NCI-H1048 (cell line): ENCODE results near the gene KCNJ18.
"Not testable (repeated sequence)": the region's sequence is repeated elsewhere in the genome, so short reads cannot be mapped to it uniquely, and the experiment has no call there.

Experiments
- DNase-seq: peaks from one replicate; lab custom pipeline; 2025; lab: John Stamatoyannopoulos, UW

KCNJ18 gene

DNA sequence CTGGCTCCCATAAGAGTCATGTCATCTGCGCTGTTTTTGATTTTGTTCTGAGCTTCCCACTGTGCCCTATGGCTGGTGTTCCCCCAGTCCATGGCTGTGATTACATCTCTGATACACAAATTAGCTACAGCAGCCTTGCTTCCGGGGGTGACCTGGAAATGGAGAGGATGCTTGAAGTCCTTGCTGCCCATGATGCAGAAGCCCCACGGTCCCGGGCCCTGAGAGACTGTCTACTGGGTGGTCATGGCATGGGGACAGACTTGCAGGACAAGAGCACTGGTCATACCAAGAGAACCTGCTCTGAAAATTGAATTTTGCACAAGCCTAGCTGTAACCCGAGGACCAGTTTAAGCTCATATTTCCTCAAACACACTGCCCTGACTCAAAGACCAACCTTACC lies 38.8 kb downstream of the KCNJ18 start:
- not testable (repeated sequence) for DNase-seq

DNA sequence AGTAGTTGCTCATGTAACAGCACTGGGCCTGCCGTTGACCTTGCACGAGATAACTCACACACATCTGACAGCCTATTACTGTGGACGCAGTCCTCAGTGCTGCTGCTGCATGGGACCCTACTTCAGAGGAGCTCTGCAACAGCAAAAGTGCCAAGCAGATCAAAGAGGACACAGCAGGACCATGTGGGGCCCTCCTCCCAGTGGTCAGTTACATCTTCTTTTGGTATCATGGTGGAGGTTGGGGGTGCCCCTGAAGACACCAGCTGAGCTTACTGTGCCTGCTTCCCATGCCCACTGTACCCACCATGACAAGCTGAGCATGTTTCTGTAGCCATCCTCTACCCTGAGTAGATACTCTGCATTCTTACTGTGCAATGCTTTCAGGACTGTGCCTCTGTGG lies 41.6 kb downstream of the KCNJ18 start:
- not testable (repeated sequence) for DNase-seq

DNA sequence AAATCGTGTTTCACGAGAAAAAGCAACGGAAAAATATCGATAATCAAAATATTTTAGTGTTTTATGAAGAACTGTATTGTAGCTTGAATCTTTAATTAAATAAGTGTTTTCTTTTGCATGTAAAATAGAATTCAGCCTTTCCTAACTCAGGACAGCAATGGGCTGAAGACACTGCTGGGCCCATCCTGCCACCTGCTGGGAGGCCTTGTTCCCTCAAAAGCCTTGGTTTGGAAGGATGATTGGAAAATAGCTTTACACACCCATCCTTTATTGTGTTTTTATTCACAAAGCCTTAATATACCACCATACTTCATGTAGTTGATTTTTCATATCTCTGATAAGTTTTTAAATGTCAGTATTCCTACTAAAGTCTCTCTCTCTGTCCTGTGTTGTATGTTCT lies 43.5 kb downstream of the KCNJ18 start:
- DNase-seq: not testable (repeated sequence)

DNA sequence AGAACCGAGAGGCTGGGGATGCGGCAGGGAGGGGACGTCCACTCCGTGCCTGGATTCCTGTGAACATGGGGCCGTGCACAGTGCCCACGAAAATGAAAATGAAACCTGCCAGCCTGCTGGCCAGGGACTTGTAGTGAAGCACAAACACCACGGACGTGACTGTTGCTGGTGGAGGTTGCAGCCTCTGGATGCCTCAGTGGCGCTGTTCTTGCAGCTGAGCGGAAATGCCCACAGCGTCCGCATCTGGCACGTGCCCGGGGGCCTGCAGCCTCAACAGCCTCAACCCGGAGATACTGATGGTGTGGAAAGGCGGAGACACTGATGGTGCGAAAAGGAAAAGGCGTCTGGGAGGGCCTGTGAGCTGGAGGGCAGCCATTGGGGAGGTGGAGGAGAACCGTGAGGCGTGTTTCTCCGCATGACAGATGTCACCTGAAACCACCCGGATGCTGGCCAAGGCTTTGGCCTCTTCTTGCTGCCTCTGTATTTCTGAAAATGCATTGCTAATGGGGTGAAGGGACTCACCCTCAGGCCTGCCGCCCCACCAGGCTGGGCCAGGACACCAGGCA lies 44.8 kb downstream of the KCNJ18 start:
- DNase-seq: not testable (repeated sequence)

DNA sequence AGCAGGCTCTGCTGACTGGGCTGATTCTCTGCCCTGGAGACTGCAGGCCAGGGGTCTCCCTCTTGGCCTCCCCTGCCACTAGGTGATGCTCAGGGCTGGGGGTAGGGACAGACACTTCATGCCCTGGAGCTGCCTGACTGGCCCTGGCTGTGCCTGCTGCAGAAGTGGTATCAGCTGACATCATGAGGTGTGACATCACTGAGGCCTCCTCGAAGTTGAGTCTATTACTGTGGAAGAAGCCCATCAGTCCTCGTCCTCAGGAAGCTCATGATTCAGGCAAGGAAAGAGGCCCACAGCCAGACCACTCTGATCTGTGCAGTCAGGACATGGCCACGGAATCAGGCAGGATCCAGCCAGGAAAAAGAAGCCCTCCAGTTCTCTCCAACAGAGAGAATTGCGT lies 45.9 kb downstream of the KCNJ18 start:
- DNase-seq: not testable (repeated sequence)

DNA sequence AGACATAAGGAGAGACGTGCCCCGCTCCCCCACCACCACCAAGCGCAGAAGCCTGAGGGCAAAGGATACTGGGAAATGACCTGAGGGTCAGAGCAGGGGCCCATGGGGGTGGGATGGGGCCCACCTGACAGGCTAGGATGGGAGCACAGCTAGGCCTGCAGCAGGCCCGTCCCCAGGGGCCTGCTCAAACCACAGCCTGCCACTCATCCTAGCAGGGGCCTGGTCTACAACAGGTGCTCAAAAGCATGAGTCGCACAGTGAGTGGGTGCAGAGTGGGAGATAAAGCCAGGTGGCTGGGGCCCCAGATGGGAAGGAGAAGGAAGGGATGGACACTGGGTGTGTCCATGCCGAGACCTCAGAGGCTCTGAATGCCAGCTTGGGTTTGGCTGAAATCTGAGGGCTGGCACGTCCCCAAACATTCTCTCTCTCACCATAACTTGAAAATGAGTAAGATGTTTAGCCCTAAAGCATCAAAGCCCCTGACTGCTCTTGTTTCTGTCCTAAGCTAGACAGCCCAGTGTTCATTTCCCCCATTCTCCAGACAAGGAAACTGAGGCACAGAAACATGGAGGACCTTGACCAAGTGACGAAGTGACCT lies 46.7 kb downstream of the KCNJ18 start:
- not testable (repeated sequence) for DNase-seq

DNA sequence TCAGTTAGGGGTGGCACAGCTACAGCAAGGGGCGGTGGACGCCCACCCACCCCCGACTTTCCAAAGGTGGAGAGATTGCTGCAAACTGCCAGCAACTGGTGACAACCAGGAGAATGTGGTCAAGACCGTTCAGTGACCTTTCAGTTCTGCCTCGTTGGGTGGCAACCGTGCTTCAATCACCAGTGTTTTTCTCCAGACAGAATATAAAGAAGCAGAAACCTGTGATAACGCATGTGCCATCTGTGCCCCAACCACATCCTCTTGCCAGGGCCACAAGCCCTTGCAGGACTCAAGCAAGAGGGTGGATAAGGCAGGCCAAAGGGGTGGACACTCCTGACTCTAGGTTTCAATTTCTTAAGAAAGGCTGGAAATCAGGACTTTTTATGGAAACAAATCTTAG lies 47.2 kb downstream of the KCNJ18 start:
- DNase-seq: not testable (repeated sequence)

DNA sequence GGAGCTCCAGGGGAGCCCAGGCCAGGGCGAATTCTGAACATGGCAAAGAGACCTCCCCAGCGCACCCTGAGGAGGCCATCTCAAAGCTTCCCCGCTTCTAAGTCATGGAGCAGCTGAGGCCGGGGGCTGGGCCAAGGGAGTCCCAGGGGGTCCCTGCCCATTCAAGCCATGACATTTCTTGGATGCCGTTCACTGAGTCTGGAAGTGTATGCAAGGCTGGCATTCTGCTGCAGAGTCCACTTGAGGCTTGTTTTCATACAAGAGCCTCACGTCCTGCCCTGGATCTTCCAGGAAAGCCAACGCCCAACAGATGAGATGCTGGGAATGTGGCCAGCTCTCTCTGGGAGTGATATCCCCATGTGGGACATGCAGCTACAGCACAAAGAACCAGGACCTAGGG lies 48.5 kb downstream of the KCNJ18 start:
- DNase-seq: not testable (repeated sequence)

DNA sequence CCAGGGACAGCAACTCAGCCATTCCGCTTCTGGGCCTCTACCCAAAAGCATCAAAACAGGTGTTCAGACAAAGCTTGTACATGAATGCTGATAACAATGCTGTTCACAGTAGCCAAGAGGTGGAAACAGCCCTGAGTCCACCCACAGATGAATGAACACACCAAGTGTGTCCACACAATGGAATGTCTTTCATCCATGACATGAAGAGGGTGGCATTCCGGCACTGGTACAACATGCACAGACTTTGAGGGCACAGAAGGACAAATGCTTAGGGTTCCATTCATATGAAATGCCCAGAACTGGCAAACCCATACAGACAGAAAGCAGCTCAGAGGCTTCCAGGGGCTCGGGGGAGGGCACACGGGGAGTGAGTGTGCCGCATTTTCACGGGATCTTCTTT lies 49.2 kb downstream of the KCNJ18 start:
- not testable (repeated sequence) for DNase-seq

DNA sequence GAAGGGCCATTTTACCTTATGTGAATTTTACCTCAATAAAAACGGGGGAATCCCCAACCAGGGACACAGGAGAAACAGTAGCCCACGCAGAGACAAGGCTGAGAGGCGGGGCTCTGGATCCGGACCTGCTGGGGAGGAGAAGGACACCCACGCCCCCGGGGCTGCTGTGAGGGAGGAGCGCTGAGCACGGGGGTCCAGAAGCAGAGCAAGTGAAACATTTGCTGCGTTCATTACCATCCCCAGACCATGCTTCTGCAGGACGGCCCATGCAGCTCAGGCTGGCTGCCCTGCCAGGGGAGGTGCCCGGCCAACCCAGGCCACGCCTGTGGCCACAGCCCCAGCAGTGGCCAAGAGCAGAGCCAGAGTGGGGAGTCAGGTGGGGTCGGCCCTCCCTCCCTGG lies 50.0 kb downstream of the KCNJ18 start:
- no peak for DNase-seq

DNA sequence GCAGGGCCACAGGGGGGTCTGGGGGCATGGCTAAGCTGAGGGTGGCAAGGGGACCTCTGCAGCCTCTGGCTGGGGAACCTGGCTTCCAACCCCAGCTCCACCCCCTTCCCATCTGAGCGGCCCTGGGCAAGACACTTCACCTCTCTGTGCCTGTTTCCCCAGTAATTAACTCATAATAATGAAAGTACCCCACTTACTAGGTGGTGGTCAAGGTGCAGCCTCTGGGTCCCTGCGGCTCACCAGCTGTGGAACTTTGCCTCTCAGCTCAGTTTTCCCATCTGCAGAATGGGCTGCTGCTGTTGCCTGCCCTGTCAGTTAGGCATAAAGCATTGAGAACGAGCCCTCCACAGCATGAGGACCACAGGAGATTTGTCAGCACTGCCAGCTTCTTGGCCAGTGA lies 51.8 kb downstream of the KCNJ18 start:
- DNase-seq: not testable (repeated sequence)

DNA sequence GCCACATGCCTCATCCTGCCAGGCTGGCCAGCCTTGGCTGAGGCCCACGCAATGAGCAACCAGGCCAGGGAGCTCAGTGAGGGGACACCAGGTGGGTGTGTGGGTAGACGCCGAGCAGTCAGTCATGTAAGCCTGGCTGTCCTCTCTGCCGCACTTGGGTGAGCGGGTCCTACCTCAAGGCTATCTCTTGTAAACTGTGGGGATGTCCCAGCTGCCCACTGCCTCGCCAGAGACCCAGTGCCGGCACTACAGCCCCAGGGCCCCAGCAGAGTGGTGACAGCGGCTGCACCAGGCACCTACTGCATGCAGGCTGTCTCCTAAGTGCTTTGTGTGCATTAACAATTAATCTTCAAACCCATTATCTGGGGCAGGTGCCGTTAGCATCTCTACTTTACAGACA lies 52.3 kb downstream of the KCNJ18 start:
- DNase-seq: not testable (repeated sequence)

DNA sequence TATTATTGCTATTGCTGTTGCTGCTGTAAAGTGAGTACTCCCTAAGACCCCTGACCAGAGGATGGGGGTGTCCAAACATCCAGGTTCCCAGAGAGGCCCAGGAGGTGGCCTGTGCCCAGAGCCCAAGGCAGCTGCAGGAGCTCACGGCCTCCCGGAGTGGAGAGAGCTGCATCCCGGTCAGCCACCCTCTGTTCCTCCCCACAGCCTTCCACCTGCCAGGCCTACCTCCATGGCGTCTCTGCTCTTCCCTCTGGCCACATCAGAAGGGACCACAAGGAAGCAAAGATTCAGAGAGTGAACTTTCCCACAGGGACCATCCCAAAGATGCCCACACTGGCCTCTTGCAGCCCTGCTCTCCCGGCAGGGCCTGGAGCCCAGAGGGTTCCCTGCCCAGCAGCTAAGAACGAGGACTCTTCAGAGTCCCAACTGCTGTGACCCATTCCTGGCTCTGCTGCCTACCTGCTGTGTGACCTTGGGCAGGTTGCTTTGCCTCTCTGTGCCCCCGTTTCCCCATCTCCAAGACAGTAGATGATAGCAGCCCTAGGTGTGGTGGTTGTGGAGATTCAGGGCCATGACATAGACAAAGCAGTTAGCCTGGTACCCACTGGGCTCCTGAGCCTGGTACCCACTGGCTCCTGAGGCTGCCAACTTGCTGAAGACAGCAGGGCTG lies 53.2 kb downstream of the KCNJ18 start:
- DNase-seq: not testable (repeated sequence)

DNA sequence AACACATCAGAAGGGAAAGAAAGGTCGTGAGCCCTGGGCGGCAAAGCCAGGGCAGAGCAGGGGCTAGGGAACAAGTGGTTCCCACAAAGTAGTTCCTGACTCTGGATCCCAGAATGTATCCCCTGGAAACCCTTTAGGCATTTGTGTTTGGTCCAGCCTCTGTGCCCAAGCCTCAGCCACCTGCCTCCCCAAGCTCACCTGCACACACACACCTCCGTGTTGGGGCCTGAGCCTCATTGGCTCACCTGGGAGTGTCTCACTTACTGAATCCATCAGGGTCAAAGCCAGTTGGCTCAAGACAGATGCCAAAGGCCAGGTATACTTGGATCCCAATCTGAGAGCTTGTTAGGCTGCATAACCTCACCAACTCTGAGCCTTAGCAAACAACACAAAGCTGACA lies 54.1 kb downstream of the KCNJ18 start:
- not testable (repeated sequence) for DNase-seq

DNA sequence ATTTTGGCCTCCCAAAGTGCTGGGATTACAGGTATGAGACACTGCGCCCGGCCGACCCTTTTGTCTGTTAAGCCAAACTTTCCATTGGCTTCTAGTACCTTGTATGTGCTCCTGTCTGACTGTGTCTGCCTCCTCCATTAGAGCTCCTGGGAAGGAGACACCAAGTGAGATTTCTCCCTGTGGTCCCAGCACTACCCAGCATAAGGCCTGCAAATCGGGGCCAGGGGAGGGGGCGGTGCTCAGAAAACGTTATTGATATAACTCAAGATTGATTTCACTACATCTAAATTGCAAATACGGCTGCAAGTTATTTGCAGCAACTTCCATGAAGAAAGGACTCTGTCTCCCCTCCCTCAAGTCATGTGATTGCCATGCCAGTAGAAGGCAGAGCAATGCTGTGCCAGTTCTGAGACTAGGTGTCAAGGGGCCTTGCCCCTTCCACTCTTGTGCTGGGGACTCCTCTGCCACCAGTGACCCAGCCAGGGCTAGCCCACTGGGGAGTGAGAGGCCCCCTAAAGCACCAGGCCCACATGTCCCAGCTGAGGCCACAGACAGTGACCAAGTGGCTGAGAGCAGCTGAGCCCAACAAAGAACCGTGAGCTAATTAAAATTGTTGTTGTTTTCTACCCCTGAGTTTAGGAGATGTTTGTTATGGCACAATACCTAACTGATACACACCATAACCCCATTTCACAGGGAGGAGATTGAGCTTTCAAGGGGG lies 55.0 kb downstream of the KCNJ18 start:
- DNase-seq: not testable (repeated sequence)

DNA sequence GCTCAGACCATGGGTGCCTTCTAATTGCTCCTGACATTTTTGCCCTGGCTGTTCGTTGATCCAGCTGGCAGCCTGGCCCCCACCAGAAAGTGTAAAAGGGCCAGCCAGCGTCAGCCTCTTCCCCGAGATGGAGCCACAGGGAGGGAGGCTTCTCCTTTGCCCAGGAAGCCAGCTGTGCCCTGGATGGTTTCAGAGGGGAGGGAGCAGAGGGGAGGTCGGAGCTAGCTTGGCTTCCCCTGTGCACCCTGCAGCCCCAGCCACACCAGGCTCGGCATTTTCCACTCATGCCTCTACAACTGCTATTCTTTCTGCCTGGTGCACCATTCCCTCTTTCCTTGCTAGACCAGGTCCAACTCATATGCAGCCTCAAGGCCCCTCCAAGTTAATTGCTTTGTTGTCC lies 56.4 kb downstream of the KCNJ18 start:
- not testable (repeated sequence) for DNase-seq

DNA sequence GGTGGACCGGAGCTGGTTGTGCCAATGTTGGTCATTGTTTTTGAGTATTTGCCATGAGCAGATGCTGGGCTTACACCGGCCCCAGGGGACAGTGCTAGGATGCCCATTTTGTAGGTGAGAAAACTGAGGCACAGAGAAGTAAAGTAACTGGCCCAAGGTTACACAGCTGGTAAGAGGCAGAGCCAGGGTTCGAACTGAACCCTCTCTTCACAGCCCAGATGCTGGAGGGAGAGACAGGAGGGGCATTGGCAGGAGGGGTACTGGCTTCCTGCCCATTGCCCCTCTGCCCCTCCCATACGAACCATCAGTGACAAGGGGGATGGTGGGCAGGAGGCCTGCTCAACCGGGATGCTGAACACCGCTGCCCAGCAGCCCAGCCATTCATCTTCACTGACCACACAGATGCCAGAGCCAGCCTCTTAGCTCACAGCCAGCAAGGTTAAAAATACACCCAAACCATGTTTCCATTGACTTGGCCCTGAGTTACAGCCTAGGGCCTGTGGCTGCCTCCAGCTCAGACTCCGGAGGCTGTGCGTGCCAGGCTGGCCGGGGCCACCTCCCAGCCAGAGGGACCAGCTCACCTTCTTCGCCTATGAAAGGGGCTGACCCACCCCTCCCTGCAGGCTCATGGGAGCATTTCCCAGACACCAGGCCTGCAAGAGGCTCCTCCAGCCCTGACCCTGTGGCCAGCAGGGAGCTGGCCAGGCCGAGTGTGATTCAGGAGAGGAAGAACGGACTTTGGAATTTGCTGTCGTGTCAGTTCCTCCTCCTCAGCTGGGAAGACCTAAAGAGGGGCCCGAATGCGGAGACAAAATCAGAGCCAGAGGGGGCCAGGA lies 57.6 kb downstream of the KCNJ18 start:
- DNase-seq: not testable (repeated sequence)

DNA sequence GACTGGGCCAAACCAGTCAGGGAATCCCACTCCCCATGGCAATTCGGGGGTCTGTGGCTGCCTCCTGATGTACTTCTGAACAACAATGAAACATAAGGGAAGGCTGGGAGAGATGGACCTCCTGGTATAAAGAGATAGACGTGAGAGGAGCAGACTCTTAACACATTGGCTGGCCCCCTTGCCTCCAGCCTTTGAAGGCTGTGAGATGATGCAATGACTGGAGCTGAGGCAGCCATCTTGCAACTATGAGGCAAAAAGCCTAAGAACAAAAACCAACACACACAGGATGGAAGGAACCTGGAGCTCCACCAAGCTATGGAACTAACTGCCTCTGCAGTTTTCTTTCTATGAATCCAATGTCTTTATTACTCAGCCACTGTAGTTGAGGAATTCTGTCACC lies 58.8 kb downstream of the KCNJ18 start:
- not testable (repeated sequence) for DNase-seq
